ENCODE measurements around the gene RITA1. TPM values are rescaled to one million over a fixed set of nuclear protein-coding genes. Genes with fewer than 3 reads are reported as not detected.

Gene RITA1
- total RNA-seq, 2 experiments from 2014 or later: 18.5 to 19.1 TPM

- CTCF ChIA-PET: interaction anchor here (0.6 to 8.7 kb wide), 11 partner anchors 11 to 196 kb away, joined by 3 to 65 read pairs (median 10); partner anchors contain the start of gene RASAL1
- Mint-ChIP-seq H3K4me1 (ENCODE audit: low read depth) (peaks cover 28% of the 10 kb centered on the region), H3K9me3 (no peaks in the 10 kb centered on the region), H3K27me3 (peaks cover 21% of the 10 kb centered on the region), H3K27ac (no peak overlapping the region), H3K36me3 (ENCODE audit: low read depth) (peaks cover 2% of the 10 kb centered on the region), H3K4me3 (peak overlapping the region; percentile 72)
- TF ChIP-seq CTCF (IDR thresholded peaks at IDR 0.05): no peak
- ATAC-seq (no peak), DNase-seq (peak; percentile 41)
- POLR2A ChIA-PET: interaction anchor here (0.6 to 1.5 kb wide), 4 partner anchors 18 to 746 kb away, joined by 3 to 4 read pairs (median 3); no protein-coding TSS in a partner anchor
- intact Hi-C loops (cut with micrococcal nuclease): loop anchor here (5.0 kb wide), 1 partner anchor 107 kb away; no protein-coding TSS in a partner anchor
These were observed 31.1 kb upstream of the RITA1 start for GRCh38 chr12:113154351-113154973.

GRCh38 chr12:113155060-113155459 lies 30.5 kb upstream of the RITA1 start:
- H3K27ac Mint-ChIP-seq: no peak overlapping the region
- peaks cover 21% of the 10 kb centered on the region for H3K27me3 Mint-ChIP-seq
- H3K4me3 Mint-ChIP-seq: no peak overlapping the region
- no peak for TF ChIP-seq CTCF (IDR thresholded peaks at IDR 0.05)
- ChIA-PET CTCF (interaction anchor here (0.6 to 8.7 kb wide), 6 partner anchors 18 to 1367 kb away, joined by 3 to 65 read pairs (median 18); partner anchors contain the start of gene RASAL1), POLR2A (interaction anchor here (1.3 kb wide), 1 partner anchor 17 kb away, joined by 3 read pairs; no protein-coding TSS in a partner anchor)
- peaks cover 4% of the 10 kb centered on the region for H3K36me3 Mint-ChIP-seq (ENCODE audit: low read depth)
- H3K4me1 Mint-ChIP-seq (ENCODE audit: low read depth): peaks cover 28% of the 10 kb centered on the region
- ATAC-seq: no peak
- no peaks in the 10 kb centered on the region for H3K9me3 Mint-ChIP-seq
- no peak for DNase-seq
- intact Hi-C loops (cut with micrococcal nuclease): no loop called here

- no peak for ATAC-seq
- TF ChIP-seq CTCF (IDR thresholded peaks at IDR 0.05): no peak
- ChIA-PET POLR2A (interaction anchor here (0.7 to 1.3 kb wide), 2 partner anchors 10 to 17 kb away, joined by 3 read pairs; no protein-coding TSS in a partner anchor), CTCF (interaction anchor here (0.6 to 8.7 kb wide), 3 partner anchors 17 to 1368 kb away, joined by 3 to 65 read pairs (median 15); no protein-coding TSS in a partner anchor)
- Mint-ChIP-seq H3K4me1 (ENCODE audit: low read depth) (peaks cover 28% of the 10 kb centered on the region), H3K27ac (no peak overlapping the region), H3K4me3 (no peak overlapping the region), H3K36me3 (ENCODE audit: low read depth) (peaks cover 8% of the 10 kb centered on the region), H3K9me3 (no peaks in the 10 kb centered on the region), H3K27me3 (peaks cover 18% of the 10 kb centered on the region)
- intact Hi-C loops (cut with micrococcal nuclease): no loop called here
- no peak for DNase-seq
These were observed 29.9 kb upstream of the RITA1 start for GRCh38 chr12:113155646-113156045.

- no peaks in the 10 kb centered on the region for H3K9me3 Mint-ChIP-seq
- DNase-seq (no peak), ATAC-seq (no peak)
- intact Hi-C loops (cut with micrococcal nuclease): no loop called here
- TF ChIP-seq CTCF (IDR thresholded peaks at IDR 0.05): no peak
- CTCF ChIA-PET: interaction anchor here (1.3 to 8.7 kb wide), 2 partner anchors 16 to 109 kb away, joined by 4 to 65 read pairs; no protein-coding TSS in a partner anchor
- peak overlapping the region; percentile 57 for H3K27ac Mint-ChIP-seq
- H3K4me3 Mint-ChIP-seq: no peak overlapping the region
- peaks cover 23% of the 10 kb centered on the region for H3K4me1 Mint-ChIP-seq (ENCODE audit: low read depth)
- H3K27me3 Mint-ChIP-seq: peaks cover 13% of the 10 kb centered on the region
- POLR2A ChIA-PET: interaction anchor here (0.8 to 1.3 kb wide), 4 partner anchors 14 to 53 kb away, joined by 3 to 4 read pairs (median 3); no protein-coding TSS in a partner anchor
- H3K36me3 Mint-ChIP-seq (ENCODE audit: low read depth): peaks cover 18% of the 10 kb centered on the region
These were observed 28.2 kb upstream of the RITA1 start for GRCh38 chr12:113157218-113157859.
